Stimulated activated CD4-positive, alpha-beta T cell treated with anti-CD3 and anti-CD28 coated beads, Interleukin-15, amount 100 ng/mL, for 24 hours (primary cell): ENCODE results near the gene GRAMD2A.
"Not testable (repeated sequence)": the region's sequence is repeated elsewhere in the genome, so short reads cannot be mapped to it uniquely, and the experiment has no call there.

Experiments used
- DNase-seq: peaks from one replicate; pipeline ENCODE4 v3.0.0-alpha.2; 2020

GRAMD2A gene

DNA sequence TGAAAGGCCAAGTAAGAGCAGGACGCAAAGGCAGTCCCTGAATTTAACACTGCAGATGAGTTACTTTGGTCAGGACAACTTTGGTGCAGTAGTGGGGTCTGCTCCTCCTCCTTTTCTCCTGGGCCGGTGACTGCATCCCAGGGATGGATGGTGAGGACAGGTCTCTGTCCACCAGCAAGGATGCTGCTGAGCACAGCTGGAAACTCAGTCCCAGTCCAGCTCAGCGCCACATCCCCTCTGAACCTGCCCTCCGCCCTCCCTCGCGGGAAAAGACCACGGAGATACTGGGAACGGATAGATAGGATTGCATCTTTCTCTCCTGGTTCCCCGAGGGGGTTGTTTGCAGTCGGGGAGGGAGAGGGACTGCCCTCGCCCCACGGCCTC is 13.8 kb downstream of the GRAMD2A start:
- no peak for DNase-seq

DNA sequence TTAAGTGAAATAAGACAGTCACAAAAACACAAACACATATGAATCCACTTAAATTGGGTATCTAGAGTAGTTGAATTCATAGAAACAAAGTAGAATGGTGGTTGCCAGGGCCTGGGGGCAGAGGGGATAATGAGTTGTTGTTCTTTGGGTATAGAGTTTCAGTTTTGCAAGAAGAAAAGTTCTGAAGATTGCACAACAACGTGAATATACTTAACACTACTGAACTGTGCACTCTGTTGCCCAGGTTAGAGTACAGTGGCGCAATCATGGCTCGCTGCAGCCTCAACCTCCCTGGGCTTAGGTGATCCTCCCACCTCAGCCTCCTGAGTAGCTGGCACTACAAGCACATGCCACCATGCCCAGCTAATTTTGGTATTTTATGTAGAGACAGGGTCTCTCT is 14.9 kb downstream of the GRAMD2A start:
- no peak for DNase-seq

DNA sequence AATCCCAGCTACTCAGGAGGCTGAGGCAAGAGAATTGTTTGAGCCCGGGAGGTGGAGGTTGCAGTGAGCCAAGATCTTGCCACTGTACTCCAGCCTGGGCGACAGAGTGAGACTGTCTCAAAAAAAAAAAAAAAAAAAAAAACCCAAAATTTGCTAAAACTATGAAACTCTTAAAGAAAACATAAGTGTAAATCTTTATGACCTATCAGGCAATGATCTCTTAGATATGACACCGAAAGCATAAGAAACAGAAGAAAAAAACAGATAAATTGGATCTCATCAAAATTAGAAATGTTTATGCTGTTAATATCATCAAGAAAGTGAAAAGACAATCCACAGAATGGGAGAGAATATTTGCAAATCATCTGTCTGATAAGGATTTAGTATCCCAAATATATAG is 15.3 kb downstream of the GRAMD2A start:
- no peak for DNase-seq

DNA sequence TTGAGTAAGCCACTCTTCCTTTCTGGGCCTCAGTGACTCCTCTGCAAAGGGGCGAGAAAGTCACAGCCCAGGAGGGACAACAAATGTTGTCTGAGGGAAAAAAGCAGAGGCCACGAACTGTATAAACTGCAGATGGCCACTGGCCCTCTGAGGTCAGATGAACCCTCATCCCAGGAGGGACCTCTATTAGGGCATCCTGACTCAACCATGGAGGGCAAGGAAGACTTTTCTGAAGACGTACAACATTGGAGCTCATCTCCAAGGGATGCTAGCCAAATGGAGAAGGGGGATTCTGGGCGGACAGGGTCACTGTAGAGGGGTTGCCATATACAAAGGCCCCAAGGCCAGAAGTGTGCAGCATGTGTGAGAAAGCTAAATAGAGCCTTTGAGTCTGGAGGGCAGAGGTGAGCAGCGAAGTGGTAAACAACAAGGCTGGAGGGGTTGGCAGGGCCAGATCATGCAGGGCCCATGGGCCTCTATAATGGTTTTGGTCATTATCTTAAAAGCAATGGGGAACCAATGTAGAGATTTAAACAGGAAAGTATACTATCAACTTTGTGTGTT is 16.7 kb downstream of the GRAMD2A start:
- no peak for DNase-seq

DNA sequence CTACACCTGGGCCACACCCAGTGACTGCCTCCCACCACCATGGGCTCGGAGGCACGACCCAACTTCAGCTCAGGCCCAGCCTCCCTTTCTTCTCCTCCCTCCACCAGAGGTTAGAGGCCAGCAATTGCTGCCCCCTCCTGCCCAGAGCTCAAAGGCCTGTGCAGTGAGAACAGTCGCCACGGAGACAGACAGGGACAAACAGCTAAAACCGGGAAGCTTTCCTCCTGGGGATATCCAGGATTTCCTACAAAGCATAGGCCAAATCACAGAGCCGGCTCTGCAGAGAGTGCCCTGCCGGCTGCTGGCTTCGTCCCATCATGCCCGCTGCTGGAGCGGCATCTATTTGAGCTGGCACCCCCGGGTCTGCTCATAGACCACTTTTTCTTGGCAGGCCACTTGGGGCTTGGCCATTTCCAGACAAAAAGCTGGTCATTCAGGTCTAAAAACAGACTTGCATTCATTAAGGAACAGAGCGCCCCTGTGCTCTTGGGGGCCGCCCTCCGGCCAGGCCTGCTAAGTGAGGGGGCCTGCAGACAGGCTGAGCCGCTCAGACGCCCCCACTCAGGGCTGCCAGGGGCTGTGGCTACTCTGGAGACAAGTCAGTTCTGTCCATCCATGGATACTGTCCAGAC is 17.5 kb downstream of the GRAMD2A start:
- DNase-seq, result no peak

DNA sequence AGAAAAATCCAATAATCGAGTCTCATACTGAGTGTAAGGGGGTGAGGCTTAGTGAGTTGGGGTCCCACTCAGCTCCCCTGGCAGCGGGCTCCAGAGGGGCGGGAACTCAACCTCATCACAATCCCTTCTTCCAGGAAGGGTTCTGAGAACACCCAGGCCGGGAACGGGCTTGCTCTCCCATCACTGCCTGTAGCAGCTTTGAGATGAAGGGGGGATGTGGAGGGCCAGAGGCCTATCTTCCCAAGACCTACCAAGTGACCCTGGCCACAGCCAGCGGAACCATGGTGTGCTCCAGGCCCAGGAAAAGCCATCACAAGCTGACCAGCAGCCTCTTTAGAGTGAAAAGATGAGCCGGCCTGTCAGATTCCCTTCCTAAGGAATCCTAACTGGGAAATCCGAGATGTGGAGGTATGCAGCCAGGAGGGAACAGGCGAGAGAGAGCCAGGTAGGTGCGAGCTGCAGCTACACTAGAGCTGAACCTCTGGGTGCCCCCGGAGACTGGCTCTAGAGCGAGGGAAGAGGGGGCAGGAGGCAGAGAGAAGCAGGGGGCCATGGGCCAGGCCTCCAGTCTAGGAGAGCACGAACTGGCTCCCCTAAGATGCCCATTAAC is 18.5 kb downstream of the GRAMD2A start:
- DNase-seq, result no peak

DNA sequence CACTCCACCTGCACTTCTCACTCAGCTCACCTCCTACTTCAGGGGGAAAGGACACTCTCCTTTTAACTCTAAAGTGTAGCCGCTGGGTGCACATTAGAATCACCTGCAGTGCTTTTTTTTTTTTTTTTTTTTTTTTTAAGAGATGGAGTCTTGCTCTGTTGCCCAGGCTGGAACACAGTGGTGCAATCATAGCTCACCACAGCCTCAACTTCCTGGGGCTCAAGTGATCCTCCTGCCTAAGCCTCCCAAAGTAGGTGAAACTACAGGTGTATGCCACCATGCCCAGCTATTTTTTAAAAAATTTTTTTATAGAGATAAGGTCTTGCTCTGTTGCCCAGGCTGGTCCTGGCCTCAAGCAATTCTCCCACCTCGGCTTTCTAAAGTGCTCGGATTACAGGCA is 20.8 kb downstream of the GRAMD2A start:
- DNase-seq, result no peak

DNA sequence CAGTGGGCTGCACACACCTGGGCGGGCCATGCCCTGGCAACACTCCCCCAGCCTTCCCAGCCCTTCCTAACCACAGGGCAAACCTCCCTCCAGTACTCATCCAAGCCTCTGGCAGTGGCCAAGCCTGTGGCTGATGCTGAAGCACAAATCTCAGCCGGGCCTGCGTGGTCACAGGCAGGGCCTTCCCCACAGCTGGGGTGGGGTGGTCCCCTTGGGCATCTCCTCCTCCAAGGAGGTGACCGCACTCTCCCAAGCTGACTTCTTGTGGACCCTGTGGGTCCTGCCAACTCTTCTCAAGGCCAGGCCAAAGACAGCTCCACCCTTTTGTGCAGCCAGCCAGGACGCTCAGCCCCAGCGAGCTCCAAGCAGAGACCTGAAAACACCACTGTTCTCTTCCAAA is 21.4 kb downstream of the GRAMD2A start:
- DNase-seq, result no peak

DNA sequence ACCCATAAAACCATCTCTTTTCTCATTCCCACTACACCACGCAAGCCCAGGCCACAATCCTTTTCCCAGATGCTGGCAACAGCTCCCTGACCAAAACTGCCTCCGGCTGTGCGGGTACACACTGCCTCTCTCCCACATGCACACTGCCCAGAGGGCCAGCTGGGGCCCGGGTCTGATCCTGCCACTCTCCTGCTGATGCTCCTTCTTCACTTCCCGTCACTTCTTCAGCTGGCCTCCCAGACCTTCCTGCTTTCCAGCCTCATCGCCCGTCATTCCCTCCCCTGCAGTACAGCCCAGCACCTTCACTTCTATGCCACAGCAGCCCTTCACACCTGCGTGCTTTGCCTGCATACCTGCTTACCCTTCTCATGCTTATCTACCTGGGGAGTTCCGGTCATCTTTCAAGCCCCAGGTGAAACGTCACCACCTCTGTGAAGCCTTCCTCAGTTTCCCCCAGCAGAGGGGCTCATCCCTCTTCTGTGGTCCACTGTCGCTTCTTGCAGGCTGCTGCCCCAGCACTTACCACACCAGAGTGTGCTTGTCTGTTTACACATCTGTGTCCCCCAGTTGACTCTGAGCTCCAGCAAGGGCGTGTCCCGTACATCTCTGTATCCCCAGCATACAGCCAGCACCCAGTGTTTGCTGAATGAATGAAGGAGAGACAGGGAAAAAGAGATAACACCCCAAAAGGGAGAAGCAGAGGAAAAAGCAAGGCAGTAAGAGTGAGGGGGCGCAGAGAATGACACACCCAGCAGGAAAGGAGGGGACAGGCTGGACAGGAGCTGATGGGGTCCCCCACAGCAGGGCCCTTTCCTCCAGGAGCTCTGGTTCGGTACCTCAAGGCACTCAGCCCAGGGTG is 22.2 kb downstream of the GRAMD2A start:
- no peak for DNase-seq

DNA sequence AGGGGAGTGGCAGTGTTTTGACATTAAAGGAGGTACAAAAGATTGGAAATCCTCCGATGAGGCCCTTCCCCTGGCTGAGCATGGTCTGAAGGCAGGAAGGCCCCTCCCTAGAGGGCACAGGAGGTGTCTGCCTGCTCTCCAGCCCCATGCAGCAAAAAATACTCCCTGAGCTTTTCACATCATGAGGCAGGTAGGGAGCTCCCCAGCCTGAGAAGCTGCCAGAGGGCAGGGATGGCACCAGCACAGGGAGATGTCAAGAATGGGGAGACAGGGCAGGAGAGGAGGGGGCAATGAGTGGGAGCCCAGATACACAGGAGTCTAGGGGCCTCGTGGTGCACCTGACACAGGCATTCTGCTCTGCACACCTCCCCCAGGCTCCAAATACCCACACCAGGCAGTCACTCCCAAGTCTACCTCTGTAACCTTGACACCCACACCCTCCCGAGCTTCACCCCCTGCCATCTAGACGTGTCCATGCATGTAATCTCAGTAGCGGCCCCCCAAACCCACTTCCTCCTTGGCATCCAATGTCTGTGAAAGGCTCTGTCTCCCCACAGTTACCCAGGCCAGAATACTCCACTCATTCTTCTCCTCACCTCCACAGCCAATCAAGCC is 22.9 kb downstream of the GRAMD2A start:
- DNase-seq, result no peak

DNA sequence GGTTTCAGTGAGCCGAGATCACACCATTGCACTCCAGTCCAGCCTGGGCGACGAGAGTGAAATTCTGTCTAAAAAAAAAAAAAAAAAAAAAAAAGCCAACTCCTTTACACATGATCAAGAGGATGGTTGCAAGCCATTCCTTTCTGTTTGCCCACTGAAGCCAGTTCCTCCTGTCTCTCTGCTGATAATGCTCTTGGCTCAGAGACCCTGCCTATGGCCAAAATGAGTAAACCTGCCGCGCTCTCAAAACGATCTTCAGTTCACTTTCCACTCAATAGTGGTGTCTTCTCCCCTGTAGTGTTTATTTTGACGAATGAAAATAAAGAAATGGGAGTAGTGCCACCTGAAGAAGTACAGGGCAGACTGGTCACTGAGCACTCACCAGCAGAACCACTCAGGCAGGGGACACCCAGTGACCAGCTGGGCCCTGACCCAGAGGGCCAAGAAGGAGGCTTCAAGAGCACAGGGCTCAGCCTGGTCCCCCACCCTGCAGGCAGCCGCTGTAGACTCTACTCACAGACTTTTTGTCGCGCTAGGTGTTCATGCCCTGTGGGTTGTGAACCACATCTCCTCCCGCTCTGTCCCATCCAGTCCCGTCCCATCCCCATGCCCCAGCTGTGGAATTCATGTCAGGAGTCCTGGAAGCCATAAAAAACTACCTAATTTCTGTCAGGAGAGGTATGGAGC is 23.6 kb downstream of the GRAMD2A start:
- DNase-seq, result no peak

DNA sequence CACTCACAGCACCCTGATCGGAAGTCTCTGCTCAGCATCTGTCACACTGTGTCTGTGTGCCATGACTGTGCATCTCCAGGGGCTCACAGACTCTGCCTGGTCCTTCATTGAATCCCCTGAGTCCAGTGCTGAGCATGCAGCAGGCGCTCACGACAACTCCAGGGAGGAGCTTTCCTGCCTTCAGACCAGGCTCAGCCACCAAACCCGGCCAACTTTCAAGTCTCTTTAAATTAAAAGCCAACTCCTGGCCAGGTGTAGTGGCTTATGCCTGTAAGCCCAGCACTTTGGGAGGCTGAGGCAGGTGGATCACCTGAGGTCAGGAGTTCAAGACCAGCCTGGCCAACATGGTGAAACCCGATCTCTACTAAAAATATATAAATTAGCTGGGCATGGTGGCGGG is 24.2 kb downstream of the GRAMD2A start:
- no peak for DNase-seq

DNA sequence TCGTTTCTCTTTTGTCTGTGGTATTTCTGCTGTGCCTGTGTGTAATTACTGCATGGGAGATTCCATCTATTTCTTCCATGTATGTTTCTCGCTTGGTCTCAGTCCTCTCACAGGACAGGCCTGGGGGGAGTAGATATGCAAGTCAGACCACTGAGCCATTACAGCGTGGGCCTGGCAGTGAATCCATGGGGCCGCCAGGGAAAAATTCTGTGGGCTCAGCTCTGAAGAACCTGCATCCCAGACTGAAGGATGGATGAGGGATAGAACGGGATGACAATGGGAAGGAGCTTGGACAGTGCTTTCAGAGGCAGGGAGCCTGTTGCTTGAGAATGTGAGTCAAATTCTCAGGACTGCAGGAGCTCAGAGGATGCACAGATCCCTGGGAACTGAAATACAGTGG is 24.8 kb downstream of the GRAMD2A start:
- no peak for DNase-seq

DNA sequence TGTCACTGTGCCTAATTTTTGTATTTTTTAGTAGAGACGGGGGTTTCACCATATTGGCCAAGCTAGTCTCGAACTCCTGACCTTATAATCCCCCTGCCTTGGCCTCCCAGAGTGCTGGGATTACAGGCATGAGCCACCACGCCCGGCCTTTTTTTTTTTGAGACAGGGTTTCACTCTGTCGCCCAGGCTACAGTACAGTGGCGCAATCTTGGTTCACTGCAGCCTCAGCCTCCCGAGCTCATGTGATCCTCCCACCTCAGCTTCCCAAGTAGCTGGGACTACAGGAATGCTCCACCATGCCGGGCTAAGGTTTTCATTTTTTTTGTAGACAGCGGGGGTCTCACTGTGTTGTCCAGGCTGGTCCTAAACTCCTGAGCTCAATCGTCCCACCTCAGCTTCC is 25.6 kb downstream of the GRAMD2A start:
- not testable (repeated sequence) for DNase-seq

DNA sequence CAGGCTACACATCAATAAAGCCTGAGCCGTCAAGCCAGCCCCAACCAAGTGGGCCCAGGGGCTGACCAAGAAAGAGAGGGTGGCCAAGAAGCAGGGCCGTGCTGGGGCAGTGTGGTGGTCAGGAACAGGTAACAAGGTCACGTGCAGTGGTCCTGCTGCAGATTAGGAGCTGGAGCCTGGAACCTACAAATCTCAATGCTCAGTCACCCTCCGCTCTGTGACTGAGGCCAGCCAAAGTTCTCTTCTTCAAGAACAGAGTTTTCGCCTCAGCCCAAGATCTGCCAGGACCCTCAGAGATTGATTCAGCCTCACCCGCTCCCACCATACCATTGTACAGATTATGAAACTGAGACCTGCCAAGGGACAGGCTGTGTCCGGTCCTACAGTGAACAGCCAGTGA is 26.9 kb downstream of the GRAMD2A start:
- DNase-seq, result no peak

DNA sequence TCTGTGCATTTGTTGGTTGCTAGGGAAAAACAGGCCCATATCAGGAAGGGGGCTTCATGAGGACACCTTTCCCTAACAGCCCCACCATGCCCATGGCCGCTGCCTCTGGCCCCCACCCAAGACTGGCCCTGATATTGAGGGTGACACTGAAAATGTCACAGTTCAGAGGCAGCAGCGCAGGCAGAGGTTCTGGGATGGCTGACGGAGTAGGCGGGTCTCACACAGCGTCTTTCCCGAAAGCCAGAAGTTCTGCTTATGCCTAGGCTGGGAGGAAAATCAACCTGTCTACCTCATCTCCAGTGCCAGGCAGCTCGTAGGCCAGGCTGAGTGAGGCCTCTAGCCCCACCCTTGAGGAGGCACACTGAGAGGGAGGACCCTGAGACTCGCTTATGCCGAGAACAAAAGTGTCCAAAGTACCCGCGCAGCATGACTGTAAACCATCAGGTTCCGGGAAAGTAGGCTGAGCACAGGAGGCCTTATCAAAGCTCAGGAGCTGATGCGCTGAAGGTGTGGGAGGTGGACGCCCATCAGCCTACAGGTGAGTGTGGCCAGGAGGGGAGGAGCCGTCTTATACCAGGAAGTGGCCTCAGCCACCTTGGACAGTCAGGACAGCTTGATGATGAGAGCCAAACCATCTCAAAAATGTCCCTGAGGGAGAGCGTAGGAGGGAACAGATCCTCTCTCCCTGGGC is 27.5 kb downstream of the GRAMD2A start:
- no peak for DNase-seq

DNA sequence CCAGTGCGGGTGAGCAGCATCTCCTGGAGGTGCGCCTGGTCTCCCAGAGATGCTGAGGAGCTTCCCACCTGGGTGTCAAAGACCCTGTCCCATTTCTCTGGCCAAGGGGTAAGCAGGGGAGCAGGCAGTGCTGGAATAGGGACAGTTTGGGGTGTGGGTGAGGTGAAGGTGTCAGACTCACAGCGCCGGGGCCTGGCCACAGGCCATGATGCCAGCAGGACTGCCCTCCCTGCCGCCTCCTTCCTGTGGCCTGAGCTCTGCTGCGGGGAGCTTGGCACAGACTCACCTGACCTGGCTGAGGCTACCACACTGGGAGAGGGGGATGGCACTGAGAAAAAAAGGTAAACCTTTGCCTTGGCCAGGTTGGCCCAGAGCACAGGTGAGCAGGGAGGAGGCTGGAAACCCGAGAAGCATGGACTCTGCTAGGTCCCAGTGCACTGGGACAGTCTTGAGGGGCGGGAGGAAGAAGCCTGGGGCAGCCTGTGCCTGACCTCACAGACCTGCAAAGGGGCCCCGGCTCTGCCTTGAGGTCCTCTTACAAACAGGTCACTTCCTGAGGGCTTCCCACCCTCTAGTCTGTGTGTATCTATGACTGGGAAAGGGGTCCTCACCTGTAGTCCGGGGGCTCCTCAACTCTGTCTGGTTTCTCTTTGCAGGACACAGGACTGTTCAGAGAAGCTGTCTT is 28.2 kb downstream of the GRAMD2A start:
- no peak for DNase-seq

DNA sequence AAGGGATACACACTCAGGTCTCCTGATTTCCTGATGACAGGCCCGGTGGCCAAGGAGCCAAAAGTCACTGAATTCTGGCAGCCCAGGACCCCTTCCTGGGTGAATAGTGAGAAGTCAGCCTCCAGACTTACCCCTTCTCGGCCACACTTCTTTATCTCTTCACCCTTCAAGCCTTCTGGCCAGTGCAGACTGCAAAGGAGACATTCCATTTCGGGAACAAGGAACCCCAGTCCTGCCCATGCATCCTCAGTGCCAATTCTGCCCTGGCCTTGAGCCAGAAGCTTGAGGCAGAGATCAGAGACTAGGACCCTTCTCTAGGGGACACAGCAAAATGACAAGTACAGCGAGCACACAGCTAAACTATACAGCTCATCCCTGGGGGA is 28.8 kb downstream of the GRAMD2A start:
- no peak for DNase-seq

DNA sequence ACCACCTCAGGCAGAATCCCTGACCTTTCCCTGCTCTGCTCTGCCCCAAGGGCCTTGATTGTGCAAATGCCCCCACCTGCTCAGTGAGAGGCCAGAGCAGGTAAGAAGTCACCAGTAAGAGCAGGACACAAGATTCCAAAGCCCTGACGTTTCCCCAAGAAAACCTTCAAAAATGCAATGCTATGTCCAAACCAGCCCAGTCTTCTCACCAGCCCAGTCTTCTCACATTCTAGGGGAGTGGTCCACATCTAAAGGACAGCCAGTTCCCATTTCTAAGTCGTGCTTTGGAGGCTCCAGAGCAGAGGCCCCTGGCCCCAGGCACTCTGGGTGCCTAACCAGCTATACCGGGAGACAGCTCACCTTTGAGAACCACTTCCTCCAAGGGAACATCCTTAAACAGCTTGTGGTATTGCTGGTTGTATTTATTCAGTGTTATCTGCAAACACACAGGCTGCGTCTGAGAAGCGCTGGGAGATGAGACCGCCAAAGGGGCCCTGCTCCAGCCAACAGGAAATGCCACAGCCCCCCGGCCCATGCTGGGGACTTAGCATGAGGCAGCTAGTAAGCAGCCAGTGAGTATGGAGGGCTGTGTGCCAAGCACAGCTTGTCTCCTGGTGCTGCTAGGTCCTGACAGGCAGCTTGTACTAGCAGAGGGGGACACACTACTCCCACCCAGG is 29.3 kb downstream of the GRAMD2A start:
- no peak for DNase-seq

DNA sequence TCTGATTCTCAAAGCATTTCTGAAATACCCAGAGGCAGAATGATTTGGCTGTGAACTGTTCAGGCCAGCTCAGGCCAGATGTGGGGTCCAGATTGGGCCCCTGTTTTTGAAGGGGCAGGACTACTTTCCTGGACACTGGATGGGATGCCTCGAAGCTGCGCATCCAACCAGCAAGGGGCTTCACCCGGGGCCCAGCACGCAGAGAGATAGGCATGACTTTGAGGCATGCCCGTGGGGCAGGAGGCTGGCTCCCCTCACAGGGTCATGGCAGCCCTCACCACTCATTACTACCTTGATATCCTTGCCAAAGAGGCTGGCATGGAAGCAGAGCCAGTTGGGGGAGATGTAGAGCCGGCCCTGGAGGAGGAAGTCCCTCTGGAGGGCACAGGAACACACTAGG is 30.1 kb downstream of the GRAMD2A start:
- DNase-seq, result no peak
